H1 (cell line): Measurements from ENCODE around the gene ACBD4.

Source experiments
- ATF3 ChIP-seq: IDR thresholded peaks from 2 replicates; pipeline ENCODE4 v1.6.1; 2011; ENCODE audit warnings: low read depth, mild to moderate bottlenecking, low read length; ENCODE audit not compliant: insufficient read depth
- BACH1 ChIP-seq: IDR thresholded peaks from 2 replicates; pipeline ENCODE4 v1.6.1; 2012; ENCODE audit warnings: low read length, improper control_type of control experiment
- CEBPB ChIP-seq: IDR thresholded peaks from 2 replicates; pipeline ENCODE4 v1.6.1; 2012; ENCODE audit warnings: low read depth, low read length
- CHD7 ChIP-seq: fragments of 300-600 bp; sonication (generic); IDR thresholded peaks from 2 replicates; pipeline ENCODE4 v1.7.1; 2012; ENCODE audit warnings: low read length, moderate library complexity, mild to moderate bottlenecking, inconsistent platforms; ENCODE audit not compliant: insufficient replicate concordance
- EZH2 ChIP-seq: fragments of 200-600 bp; sonication (generic); IDR thresholded peaks from 2 replicates; pipeline ENCODE4 v1.7.1; 2012; ENCODE audit warnings: low read depth, mild to moderate bottlenecking, moderate library complexity, low read length, inconsistent platforms; ENCODE audit not compliant: severe bottlenecking
- GTF2F1 ChIP-seq: IDR thresholded peaks from 2 replicates; pipeline ENCODE4 v1.6.1; 2012; ENCODE audit warnings: low read depth, low read length, improper control_type of control experiment, borderline replicate concordance
- HDAC6 ChIP-seq: IDR thresholded peaks from one replicate; pipeline ENCODE4 v1.7.1; 2012; ENCODE audit warnings: low read depth, mild to moderate bottlenecking, inconsistent platforms, low read length, moderate library complexity
- KDM5A ChIP-seq: fragments of 200-600 bp; IDR thresholded peaks from 2 replicates; pipeline ENCODE4 v1.7.1; 2012; ENCODE audit warnings: mild to moderate bottlenecking, low read length, inconsistent platforms, mixed read lengths
- POLR2AphosphoS5 ChIP-seq: IDR thresholded peaks from 2 replicates; pipeline ENCODE4 v1.6.1; 2011; ENCODE audit warnings: low read depth, low read length
- RAD21 ChIP-seq, 2 experiments: IDR thresholded peaks in 1 of 2; conservative IDR thresholded peaks in 1 of 2; 2 replicates each; pipeline ENCODE4 v1.6.1; 2011; ENCODE audit warnings: low read depth in 2 of 2, low read length in 2 of 2, improper control_type of control experiment in 1 of 2, inconsistent platforms in 1 of 2, mild to moderate bottlenecking in 1 of 2, moderate library complexity in 1 of 2
- SP1 ChIP-seq: IDR thresholded peaks from 2 replicates; pipeline ENCODE4 v1.6.1; 2011; ENCODE audit warnings: low read depth, low read length
- YY1 ChIP-seq: IDR thresholded peaks from 2 replicates; pipeline ENCODE4 v1.6.1; 2011; ENCODE audit warnings: low read depth, mild to moderate bottlenecking, low read length
- ZNF274 ChIP-seq: IDR thresholded peaks from 2 replicates; pipeline ENCODE4 v1.7.0; 2012; ENCODE audit warnings: low read length, borderline replicate concordance; ENCODE audit errors: extremely low read depth
- TF ChIP-seq, protein P1 (sequence below), 3 experiments: IDR thresholded peaks; 1 replicate in 2 of 3; 2 replicates in 1 of 3; pipeline versions ENCODE4 v1.5.1 to v1.6.1; 2011; ENCODE audit warnings: low read length in 3 of 3, mild to moderate bottlenecking in 3 of 3, inconsistent platforms in 2 of 3, low read depth in 1 of 3, moderate library complexity in 1 of 3; ENCODE audit not compliant: insufficient read depth in 1 of 3; ENCODE audit errors: control extremely low read depth in 1 of 3

- TF ChIP-seq BACH1: no peak
- TF ChIP-seq, protein P1, sequence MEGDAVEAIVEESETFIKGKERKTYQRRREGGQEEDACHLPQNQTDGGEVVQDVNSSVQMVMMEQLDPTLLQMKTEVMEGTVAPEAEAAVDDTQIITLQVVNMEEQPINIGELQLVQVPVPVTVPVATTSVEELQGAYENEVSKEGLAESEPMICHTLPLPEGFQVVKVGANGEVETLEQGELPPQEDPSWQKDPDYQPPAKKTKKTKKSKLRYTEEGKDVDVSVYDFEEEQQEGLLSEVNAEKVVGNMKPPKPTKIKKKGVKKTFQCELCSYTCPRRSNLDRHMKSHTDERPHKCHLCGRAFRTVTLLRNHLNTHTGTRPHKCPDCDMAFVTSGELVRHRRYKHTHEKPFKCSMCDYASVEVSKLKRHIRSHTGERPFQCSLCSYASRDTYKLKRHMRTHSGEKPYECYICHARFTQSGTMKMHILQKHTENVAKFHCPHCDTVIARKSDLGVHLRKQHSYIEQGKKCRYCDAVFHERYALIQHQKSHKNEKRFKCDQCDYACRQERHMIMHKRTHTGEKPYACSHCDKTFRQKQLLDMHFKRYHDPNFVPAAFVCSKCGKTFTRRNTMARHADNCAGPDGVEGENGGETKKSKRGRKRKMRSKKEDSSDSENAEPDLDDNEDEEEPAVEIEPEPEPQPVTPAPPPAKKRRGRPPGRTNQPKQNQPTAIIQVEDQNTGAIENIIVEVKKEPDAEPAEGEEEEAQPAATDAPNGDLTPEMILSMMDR (IDR thresholded peaks at IDR 0.05; ENCODE audit: control extremely low read depth in 1 of 3, insufficient read depth in 1 of 3, low read depth in 1 of 3, low read length in 3 of 3): no peak
- no peak for TF ChIP-seq SP1
- TF ChIP-seq GTF2F1: no peak
- TF ChIP-seq HDAC6: no peak
- TF ChIP-seq CHD7: no peak
- no peak for TF ChIP-seq CEBPB
- TF ChIP-seq ATF3: no peak
- no peak for TF ChIP-seq KDM5A
- TF ChIP-seq RAD21 (IDR thresholded peaks at IDR 0.05 in 1 of 2, conservative IDR thresholded peaks at IDR 0.05 in 1 of 2; ENCODE audit: low read depth in 2 of 2, low read length in 2 of 2): no peak
- TF ChIP-seq EZH2: no peak
- TF ChIP-seq YY1: no peak
- TF ChIP-seq POLR2AphosphoS5: no peak
- no peak for TF ChIP-seq ZNF274
Observed at GRCh38 chr17:45155029-45155428, 19.5 kb downstream of the ACBD4 start.
